ENCODE data around the gene RGS2. TPM values are rescaled to one million over a fixed set of nuclear protein-coding genes. Genes with fewer than 3 reads are reported as not detected.
A peak's percentile ranks its signal among the peaks of the same experiment; 100 is the strongest.

RGS2 gene
- polyA plus RNA-seq, 1 experiment, result 80.3 TPM

- ChIA-PET POLR2A (interaction anchor here (0.5 to 3.2 kb wide), 6 partner anchors 44 to 308 kb away, joined by 3 to 16 read pairs (median 5); no protein-coding TSS in a partner anchor), CTCF (interaction anchor here (0.6 to 4.5 kb wide), 18 partner anchors 12 to 333 kb away, joined by 3 to 56 read pairs (median 4); no protein-coding TSS in a partner anchor)
- TF ChIP-seq, protein P1, sequence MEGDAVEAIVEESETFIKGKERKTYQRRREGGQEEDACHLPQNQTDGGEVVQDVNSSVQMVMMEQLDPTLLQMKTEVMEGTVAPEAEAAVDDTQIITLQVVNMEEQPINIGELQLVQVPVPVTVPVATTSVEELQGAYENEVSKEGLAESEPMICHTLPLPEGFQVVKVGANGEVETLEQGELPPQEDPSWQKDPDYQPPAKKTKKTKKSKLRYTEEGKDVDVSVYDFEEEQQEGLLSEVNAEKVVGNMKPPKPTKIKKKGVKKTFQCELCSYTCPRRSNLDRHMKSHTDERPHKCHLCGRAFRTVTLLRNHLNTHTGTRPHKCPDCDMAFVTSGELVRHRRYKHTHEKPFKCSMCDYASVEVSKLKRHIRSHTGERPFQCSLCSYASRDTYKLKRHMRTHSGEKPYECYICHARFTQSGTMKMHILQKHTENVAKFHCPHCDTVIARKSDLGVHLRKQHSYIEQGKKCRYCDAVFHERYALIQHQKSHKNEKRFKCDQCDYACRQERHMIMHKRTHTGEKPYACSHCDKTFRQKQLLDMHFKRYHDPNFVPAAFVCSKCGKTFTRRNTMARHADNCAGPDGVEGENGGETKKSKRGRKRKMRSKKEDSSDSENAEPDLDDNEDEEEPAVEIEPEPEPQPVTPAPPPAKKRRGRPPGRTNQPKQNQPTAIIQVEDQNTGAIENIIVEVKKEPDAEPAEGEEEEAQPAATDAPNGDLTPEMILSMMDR (IDR thresholded peaks at IDR 0.05; ENCODE audit: low read depth, low read length), result peak; percentile 42
- H3K27me3 ChIP-seq (ENCODE audit: control insufficient read depth, insufficient read depth, low read length), result no peaks in the 10 kb centered on the region
- no peak overlapping the region for H3K27ac ChIP-seq (ENCODE audit: low read depth, low read length)
- peak overlapping the region; percentile 93 for H3K4me3 ChIP-seq (ENCODE audit: low read depth, low read length)
- H3K9me3 ChIP-seq (ENCODE audit: control insufficient read depth, insufficient read depth, low read length), result no peaks in the 10 kb centered on the region
- no peak for DNase-seq (ENCODE audit: low read depth, low spot score)
Observed at GRCh38 chr1:192807211-192808162, 1.4 kb upstream of the RGS2 start.

- H3K27me3 ChIP-seq (ENCODE audit: control insufficient read depth, insufficient read depth, low read length), result no peaks in the 10 kb centered on the region
- H3K4me3 ChIP-seq (ENCODE audit: low read depth, low read length), result peak overlapping the region; percentile 93
- TF ChIP-seq, protein P1 (IDR thresholded peaks at IDR 0.05; ENCODE audit: low read depth, low read length), result no peak
- no peak for DNase-seq (ENCODE audit: low read depth, low spot score)
- peak overlapping the region; percentile 59 for H3K27ac ChIP-seq (ENCODE audit: low read depth, low read length)
- no peaks in the 10 kb centered on the region for H3K9me3 ChIP-seq (ENCODE audit: control insufficient read depth, insufficient read depth, low read length)
- ChIA-PET CTCF (interaction anchor here (0.7 to 4.5 kb wide), 8 partner anchors 19 to 334 kb away, joined by 3 to 56 read pairs (median 13); no protein-coding TSS in a partner anchor), POLR2A (interaction anchor here (0.6 to 3.2 kb wide), 12 partner anchors 25 to 308 kb away, joined by 3 to 16 read pairs (median 4); no protein-coding TSS in a partner anchor)
Observed at GRCh38 chr1:192808163-192808517, 699 bp upstream of the RGS2 start.

DNA sequence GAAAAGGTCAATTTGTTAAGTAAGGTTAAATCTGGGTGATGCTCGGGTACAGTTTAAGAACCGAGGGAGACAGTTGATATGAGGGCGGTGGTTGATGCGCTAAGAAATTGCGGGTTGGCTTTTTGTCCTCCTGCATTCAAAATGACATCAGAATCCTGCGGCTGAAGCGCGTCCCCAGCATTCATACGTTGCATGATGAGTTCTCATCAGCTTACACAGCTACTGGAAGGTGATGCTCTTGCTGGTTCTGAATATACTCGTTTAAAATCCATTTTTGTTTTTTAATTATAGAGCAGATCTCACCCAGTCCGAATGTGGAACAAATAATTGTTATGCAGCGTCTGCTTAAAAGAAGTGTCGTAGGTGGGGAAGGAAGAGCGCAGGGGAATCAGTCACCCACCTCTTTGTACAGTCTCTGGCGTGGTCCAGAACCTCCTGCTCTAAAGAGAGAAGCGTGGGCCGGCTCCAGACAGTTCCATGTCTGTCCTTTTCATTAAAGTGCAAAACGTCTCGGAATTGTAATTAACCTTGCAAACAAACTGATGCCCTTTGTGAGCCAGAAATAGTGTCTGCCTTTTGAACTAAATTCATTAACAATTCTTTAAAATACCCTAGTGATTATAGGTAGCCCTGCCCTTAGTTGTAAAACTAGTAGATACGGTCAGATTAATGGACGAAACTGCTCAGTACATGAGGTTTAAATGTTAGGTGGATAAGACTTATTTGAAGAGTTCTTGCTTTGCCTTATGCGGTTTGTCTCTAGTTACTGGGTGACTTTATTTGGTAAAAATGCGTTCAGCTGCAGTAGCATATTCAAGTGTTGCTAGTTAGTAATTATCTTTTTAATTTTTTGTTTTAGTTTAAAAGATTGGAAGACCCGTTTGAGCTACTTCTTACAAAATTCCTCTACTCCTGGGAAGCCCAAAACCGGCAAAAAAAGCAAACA lies 741 bp downstream of the RGS2 start:
- POLR2A ChIA-PET, result interaction anchor here (0.6 to 3.2 kb wide), 10 partner anchors 46 to 332 kb away, joined by 3 to 16 read pairs (median 4); partner anchors contain the start of genes RO60 and UCHL5
- no peaks in the 10 kb centered on the region for H3K9me3 ChIP-seq (ENCODE audit: control insufficient read depth, insufficient read depth, low read length)
- peak overlapping the region; percentile 63 for H3K27ac ChIP-seq (ENCODE audit: low read depth, low read length)
- H3K27me3 ChIP-seq (ENCODE audit: control insufficient read depth, insufficient read depth, low read length), result no peaks in the 10 kb centered on the region
- CTCF ChIA-PET, result interaction anchor here (1.0 to 4.8 kb wide), 6 partner anchors 13 to 335 kb away, joined by 3 to 56 read pairs (median 6); no protein-coding TSS in a partner anchor
- DNase-seq (ENCODE audit: low read depth, low spot score), result no peak
- H3K4me3 ChIP-seq (ENCODE audit: low read depth, low read length), result peak overlapping the region; percentile 93
- TF ChIP-seq, protein P1 (IDR thresholded peaks at IDR 0.05; ENCODE audit: low read depth, low read length), result no peak

- DNase-seq (ENCODE audit: low read depth, low spot score), result peak; percentile 54
- Histone ChIP-seq H3K9me3 (ENCODE audit: control insufficient read depth, insufficient read depth, low read length) (no peaks in the 10 kb centered on the region), H3K4me3 (ENCODE audit: low read depth, low read length) (peak overlapping the region; percentile 93), H3K27ac (ENCODE audit: low read depth, low read length) (peak overlapping the region; percentile 63), H3K27me3 (ENCODE audit: control insufficient read depth, insufficient read depth, low read length) (no peaks in the 10 kb centered on the region)
- ChIA-PET POLR2A (interaction anchor here (1.5 to 2.7 kb wide), 4 partner anchors 203 to 333 kb away, joined by 3 to 16 read pairs (median 8); partner anchors contain the start of genes RO60 and UCHL5), CTCF (interaction anchor here (1.0 to 4.8 kb wide), 7 partner anchors 14 to 336 kb away, joined by 3 to 56 read pairs (median 5); no protein-coding TSS in a partner anchor)
- TF ChIP-seq, protein P1 (IDR thresholded peaks at IDR 0.05; ENCODE audit: low read depth, low read length), result no peak
Observed at GRCh38 chr1:192810253-192810880, 1.5 kb downstream of the RGS2 start.
